SK-N-SH (cell line): ENCODE data around the gene THTPA. TPM values are rescaled to one million over a fixed set of nuclear protein-coding genes. Genes with fewer than 3 reads are reported as not detected.

Source experiments
- CTCF ChIA-PET: fragments of 300-600, 350-600 bp; formaldehyde crosslinking; extraction: SDS; loops from one replicate; lab custom pipeline; 2021; lab: Yijun Ruan, JAX
- POLR2A ChIA-PET: fragments of 350-600 bp; sonication (Branson Sonifier 250); formaldehyde crosslinking; extraction: SDS; loops from one replicate; lab custom pipeline; 2020; ENCODE audit warnings: antibody characterized with exemption, inconsistent platforms; lab: Yijun Ruan, JAX
- DNase-seq: peaks from one replicate; pipeline ENCODE4 v3.0.0; 2012
- H2AFZ ChIP-seq: fragments of 200-600 bp; sonication (generic); 2 replicates; pipeline ENCODE4 v1.8.1; 2016; ENCODE audit warnings: antibody characterized with exemption, mild to moderate bottlenecking, low read depth
- H3F3A ChIP-seq: fragments of 200-600 bp; sonication (generic); replicated peaks from 2 replicates; pipeline ENCODE3; 2016; ENCODE audit warnings: antibody characterized with exemption, mild to moderate bottlenecking; ENCODE audit not compliant: insufficient read depth
- H3K27ac ChIP-seq, 2 experiments: fragments of 200-500 bp in 1 of 2; fragments of 200-600 bp in 1 of 2; sonication (Bioruptor generic) in 1 of 2; sonication (generic), shearing (Covaris generic) in 1 of 2; 2 replicates each; pipeline versions ENCODE4 v1.5.1 to v1.6.1; 2014 to 2016; ENCODE audit warnings: low read depth in 2 of 2, inconsistent platforms in 1 of 2, low read length in 1 of 2, mild to moderate bottlenecking in 1 of 2, mixed read lengths in 1 of 2
- H3K27me3 ChIP-seq: fragments of 200-600 bp; sonication (generic), shearing (Covaris generic); 2 replicates; pipeline ENCODE4 v1.6.1; 2016; ENCODE audit warnings: mixed run types; ENCODE audit not compliant: insufficient read depth
- H3K36me3 ChIP-seq, 2 experiments: fragments of 200-500 bp in 1 of 2; fragments of 200-600 bp in 1 of 2; sonication (Bioruptor generic) in 1 of 2; sonication (generic) in 1 of 2; replicated peaks in 1 of 2; 2 replicates each; pipeline versions ENCODE3 to v1.5.1; 2014 to 2016; ENCODE audit warnings: low read length in 1 of 2, mild to moderate bottlenecking in 1 of 2; ENCODE audit not compliant: insufficient read depth in 2 of 2, control insufficient read depth in 1 of 2
- H3K4me1 ChIP-seq, 2 experiments: fragments of 200-500 bp in 1 of 2; fragments of 200-600 bp in 1 of 2; sonication (Bioruptor generic) in 1 of 2; sonication (generic), shearing (Covaris generic) in 1 of 2; 2 replicates each; pipeline versions ENCODE4 v1.5.1 to v1.6.1; 2014 to 2016; ENCODE audit warnings: low read depth in 1 of 2, low read length in 1 of 2, mixed run types in 1 of 2; ENCODE audit not compliant: insufficient read depth in 2 of 2, control insufficient read depth in 1 of 2
- H3K4me2 ChIP-seq: fragments of 200-600 bp; sonication (generic), shearing (Covaris generic); 2 replicates; pipeline ENCODE4 v1.6.1; 2017; ENCODE audit warnings: mixed run types
- H3K4me3 ChIP-seq, 2 experiments: fragments of 200-500 bp in 1 of 2; fragments of 200-600 bp in 1 of 2; sonication (Bioruptor generic) in 1 of 2; sonication (generic), shearing (Covaris generic) in 1 of 2; 2 replicates each; pipeline versions ENCODE4 v1.5.1 to v1.8.1; 2014 to 2016; ENCODE audit warnings: low read depth in 2 of 2, inconsistent platforms in 1 of 2, low read length in 1 of 2, mild to moderate bottlenecking in 1 of 2, mixed read lengths in 1 of 2, moderate library complexity in 1 of 2
- H3K79me2 ChIP-seq: fragments of 200-600 bp; sonication (generic); 2 replicates; pipeline ENCODE4 v1.8.1; 2017; ENCODE audit warnings: mild to moderate bottlenecking; ENCODE audit not compliant: insufficient read depth
- H3K9ac ChIP-seq: fragments of 200-600 bp; sonication (generic); 2 replicates; pipeline ENCODE4 v1.6.1; 2017; ENCODE audit warnings: mixed run types
- H3K9me2 ChIP-seq: fragments of 200-600 bp; sonication (generic); 2 replicates; pipeline ENCODE4 v1.6.1; 2017; ENCODE audit warnings: mixed run types
- H3K9me3 ChIP-seq: fragments of 200-600 bp; sonication (generic); 2 replicates; pipeline ENCODE4 v1.6.1; 2017; ENCODE audit warnings: mixed run types, mild to moderate bottlenecking, moderate library complexity
- H4K20me1 ChIP-seq: fragments of 200-600 bp; sonication (generic); 2 replicates; pipeline ENCODE4 v1.6.1; 2017; ENCODE audit warnings: mild to moderate bottlenecking, mixed run types; ENCODE audit not compliant: insufficient read depth
- CTCF ChIP-seq: fragments of 200-600 bp; sonication (generic); IDR thresholded peaks from 2 replicates; pipeline ENCODE4 v1.6.1; 2017; ENCODE audit warnings: antibody characterized with exemption, mild to moderate bottlenecking, moderate library complexity
- EZH2phosphoT487 ChIP-seq: fragments of 200-600 bp; sonication (generic); IDR thresholded peaks from 2 replicates; pipeline ENCODE4 v1.6.1; 2017; ENCODE audit warnings: low read depth, mixed run types, mild to moderate bottlenecking, antibody characterized with exemption, moderate library complexity, borderline replicate concordance
- FOSL2 ChIP-seq: IDR thresholded peaks from 2 replicates; pipeline ENCODE4 v1.4.0; 2012; ENCODE audit warnings: low read depth, mild to moderate bottlenecking, moderate library complexity, borderline replicate concordance
- FOXJ3 ChIP-seq: sonication (generic); formaldehyde crosslinking; IDR thresholded peaks from 2 replicates; pipeline ENCODE4 v1.5.1; 2020; ENCODE audit warnings: mild to moderate bottlenecking, missing genetic modification reagents
- FOXM1 ChIP-seq: IDR thresholded peaks from 2 replicates; pipeline ENCODE4 v1.4.0; 2012; ENCODE audit warnings: low read depth, mild to moderate bottlenecking
- GABPA ChIP-seq: IDR thresholded peaks from 2 replicates; pipeline ENCODE4 v1.4.0; 2012; ENCODE audit warnings: low read depth, mild to moderate bottlenecking
- GATA2 ChIP-seq: sonication (generic); formaldehyde crosslinking; IDR thresholded peaks from 2 replicates; pipeline ENCODE4 v1.5.0; 2020; ENCODE audit warnings: mild to moderate bottlenecking, missing genetic modification reagents
- IRF3 ChIP-seq: fragments of 150-350 bp; IDR thresholded peaks from 2 replicates; pipeline ENCODE4 v1.6.1; 2016; ENCODE audit warnings: mild to moderate bottlenecking, low read depth, low read length
- JUND ChIP-seq: IDR thresholded peaks from 2 replicates; pipeline ENCODE4 v1.4.0; 2012
- MAX ChIP-seq: IDR thresholded peaks from 2 replicates; pipeline ENCODE4 v1.4.0; 2012; ENCODE audit warnings: low read depth
- MEF2A ChIP-seq: IDR thresholded peaks from 2 replicates; pipeline ENCODE4 v1.4.0; 2012; ENCODE audit warnings: low read depth, borderline replicate concordance
- NFIC ChIP-seq: IDR thresholded peaks from 2 replicates; pipeline ENCODE4 v1.4.0; 2012; ENCODE audit warnings: borderline replicate concordance
- NRF1 ChIP-seq: IDR thresholded peaks from 2 replicates; pipeline ENCODE4 v1.6.1; 2012; ENCODE audit warnings: low read depth, mild to moderate bottlenecking, low read length
- PBX3 ChIP-seq: IDR thresholded peaks from 2 replicates; pipeline ENCODE4; 2012
- RFX5 ChIP-seq: IDR thresholded peaks from 2 replicates; pipeline ENCODE4 v1.6.1; 2012; ENCODE audit warnings: mild to moderate bottlenecking, improper control_type of control experiment, low read length
- RXRA ChIP-seq: IDR thresholded peaks from 2 replicates; pipeline ENCODE4 v1.4.0; 2012; ENCODE audit warnings: low read depth, mild to moderate bottlenecking, borderline replicate concordance
- SIN3A ChIP-seq: IDR thresholded peaks from 2 replicates; pipeline ENCODE4 v1.6.1; 2012; ENCODE audit warnings: low read depth, mild to moderate bottlenecking, low read length, moderate library complexity, borderline replicate concordance
- TAF1 ChIP-seq: IDR thresholded peaks from 2 replicates; pipeline ENCODE4 v1.6.1; 2012; ENCODE audit warnings: low read depth, mild to moderate bottlenecking, low read length, moderate library complexity, borderline replicate concordance
- TEAD4 ChIP-seq: IDR thresholded peaks from 2 replicates; pipeline ENCODE4 v1.4.0; 2012; ENCODE audit warnings: mild to moderate bottlenecking, borderline replicate concordance; ENCODE audit not compliant: insufficient read depth
- YY1 ChIP-seq: IDR thresholded peaks from 2 replicates; pipeline ENCODE4 v1.4.0; 2012; ENCODE audit warnings: low read depth, mild to moderate bottlenecking
- WGBS: methylation state at CpG from one replicate; pipeline ENCODE4 v1.1.6; 2017; ENCODE audit warnings: low lambda C conversion rate; 5-methylcytosine and 5-hydroxymethylcytosine counted together
- polyA plus RNA-seq, 3 experiments: library from polyadenylated mRNA; depleted of rRNA; stranded (reverse); fragments of >200 nt; gene quantifications; 2 replicates each; pipeline ENCODE4 v1.2.3, GENCODE V29; 2012

The THTPA gene
- polyA plus RNA-seq, 1 of the 3 experiments (the other 2 are of a cell fraction), result 16.3 TPM

- H3K9ac ChIP-seq, result no peak overlapping the region
- no peak for DNase-seq
- no peaks in the 10 kb centered on the region for H4K20me1 ChIP-seq
- no peaks in the 10 kb centered on the region for H3K27me3 ChIP-seq
- 96% methylated on average over 6 of the region's 24 CpGs for WGBS
- peaks cover 0 to 24% of the 10 kb centered on the region in 2 experiments; a peak in 1 of 4 replicates for H3K4me1 ChIP-seq
- no peaks in the 10 kb centered on the region for H3K9me3 ChIP-seq
- H2AFZ ChIP-seq, result no peak overlapping the region
- H3K79me2 ChIP-seq, result no peaks in the 10 kb centered on the region
- no peaks in the 10 kb centered on the region for H3K36me3 ChIP-seq
- H3K27ac ChIP-seq, result no peak overlapping the region; a peak in 1 of 4 replicates
- H3K4me2 ChIP-seq, result no peak overlapping the region
- H3K4me3 ChIP-seq, result no peak overlapping the region
- H3F3A ChIP-seq, result no peaks in the 10 kb centered on the region
- POLR2A ChIA-PET, result interaction anchor here (1.7 kb wide), 1 partner anchor 8 kb away, joined by 5 read pairs; no protein-coding TSS in a partner anchor
- H3K9me2 ChIP-seq, result no peaks in the 10 kb centered on the region
- no peak for TF ChIP-seq RXRA
- TF ChIP-seq MEF2A, result no peak
- TF ChIP-seq JUND, result no peak
- TF ChIP-seq IRF3, result no peak
- TF ChIP-seq GATA2 (CRISPR knock-in tag), result no peak
- no peak for TF ChIP-seq FOXJ3 (CRISPR knock-in tag)
- TF ChIP-seq YY1, result no peak
- TF ChIP-seq FOSL2, result no peak
- TF ChIP-seq PBX3, result no peak
- TF ChIP-seq RFX5, result no peak
- no peak for TF ChIP-seq TEAD4
- TF ChIP-seq NRF1, result no peak
- TF ChIP-seq MAX, result no peak
- TF ChIP-seq EZH2phosphoT487, result no peak
- TF ChIP-seq, all 33 proteins: peak for 0
- CTCF ChIA-PET, result interaction anchor here (1.1 to 4.3 kb wide), 3 partner anchors 9 to 23 kb away, joined by 4 to 19 read pairs (median 5); no protein-coding TSS in a partner anchor
Measured at GRCh38 chr14:23580152-23580926, 24.3 kb downstream of the THTPA start.

GRCh38 chr14:23580948-23581281 is 24.8 kb downstream of the THTPA start:
- Histone ChIP-seq H3K27ac (no peak overlapping the region), H3K9me2 (no peaks in the 10 kb centered on the region), H3K4me1 (peaks cover 0 to 19% of the 10 kb centered on the region in 2 experiments; a peak in 1 of 4 replicates), H3K36me3 (no peaks in the 10 kb centered on the region), H3K79me2 (no peaks in the 10 kb centered on the region), H4K20me1 (no peaks in the 10 kb centered on the region), H3K9ac (no peak overlapping the region), H3K4me3 (no peak overlapping the region), H3F3A (no peaks in the 10 kb centered on the region), H2AFZ (no peak overlapping the region), H3K9me3 (no peaks in the 10 kb centered on the region), H3K4me2 (no peak overlapping the region), H3K27me3 (no peaks in the 10 kb centered on the region)
- POLR2A ChIA-PET, result interaction anchor here (1.7 kb wide), 1 partner anchor 9 kb away, joined by 5 read pairs; no protein-coding TSS in a partner anchor
- WGBS, result 91% methylated on average over 8 of the region's 8 CpGs
- no peak for DNase-seq
- no peak for TF ChIP-seq YY1
- TF ChIP-seq SIN3A, result no peak
- no peak for TF ChIP-seq TEAD4
- no peak for TF ChIP-seq FOXM1
- TF ChIP-seq PBX3, result no peak
- TF ChIP-seq NFIC, result no peak
- TF ChIP-seq RFX5, result no peak
- TF ChIP-seq CTCF, result no peak
- no peak for TF ChIP-seq TAF1
- no peak for TF ChIP-seq GATA2 (CRISPR knock-in tag)
- no peak for TF ChIP-seq GABPA
- CTCF ChIA-PET, result interaction anchor here (0.7 to 4.3 kb wide), 5 partner anchors 8 to 753 kb away, joined by 3 to 19 read pairs (median 4); no protein-coding TSS in a partner anchor
